Left cardiac atrium (tissue), 4 donors: Measurements from ENCODE around the gene HGFAC. TPM values are rescaled to one million over a fixed set of nuclear protein-coding genes. Genes with fewer than 3 reads are reported as not detected.
A peak's percentile ranks its signal among the peaks of the same experiment; 100 is the strongest.
"Not testable (repeated sequence)": the region's sequence is repeated elsewhere in the genome, so short reads cannot be mapped to it uniquely, and the experiment has no call there.

Experiments
- ATAC-seq, 2 donors: fragments of 200-7000 bp; cut with Tn5 transposase; one replicate each; pipeline ENCODE4 v1.9.1; 2020; ENCODE audit warnings: mild to moderate bottlenecking in 2 of 2, moderate library complexity in 2 of 2
- DNase-seq: peaks from one replicate; pipeline ENCODE4 v3.0.0-alpha.2; 2020
- intact Hi-C, 2 donors: fragments of 100-400 bp; cut with DNase I; formaldehyde crosslinking; loops; one replicate each; pipeline versions ENCODE4 v1.14.1 to v1.15.1; 2022 to 2023
- total RNA-seq, 2 donors: library from RNA; stranded (reverse); fragmentation: NEBNext Ultra II Directional; extraction: Animal tissue kit (Norgen Biotek cat#: 25700); gene quantifications; one replicate each; pipeline ENCODE4 v1.2.1, GENCODE V29; 2021
- donor health status: DM: no; HTN: yes; CAD: no.
- donor health status: DM: no; HTN: yes; CAD: no; lungs with severe emphysema.
- donor health status: DM: yes; HTN: yes; CAD: no.
- donor health status: Dilated cardiomyopathy.

HGFAC gene
- total RNA-seq, 2 donors from 2014 or later: 0.34 to 0.38 TPM

DNA sequence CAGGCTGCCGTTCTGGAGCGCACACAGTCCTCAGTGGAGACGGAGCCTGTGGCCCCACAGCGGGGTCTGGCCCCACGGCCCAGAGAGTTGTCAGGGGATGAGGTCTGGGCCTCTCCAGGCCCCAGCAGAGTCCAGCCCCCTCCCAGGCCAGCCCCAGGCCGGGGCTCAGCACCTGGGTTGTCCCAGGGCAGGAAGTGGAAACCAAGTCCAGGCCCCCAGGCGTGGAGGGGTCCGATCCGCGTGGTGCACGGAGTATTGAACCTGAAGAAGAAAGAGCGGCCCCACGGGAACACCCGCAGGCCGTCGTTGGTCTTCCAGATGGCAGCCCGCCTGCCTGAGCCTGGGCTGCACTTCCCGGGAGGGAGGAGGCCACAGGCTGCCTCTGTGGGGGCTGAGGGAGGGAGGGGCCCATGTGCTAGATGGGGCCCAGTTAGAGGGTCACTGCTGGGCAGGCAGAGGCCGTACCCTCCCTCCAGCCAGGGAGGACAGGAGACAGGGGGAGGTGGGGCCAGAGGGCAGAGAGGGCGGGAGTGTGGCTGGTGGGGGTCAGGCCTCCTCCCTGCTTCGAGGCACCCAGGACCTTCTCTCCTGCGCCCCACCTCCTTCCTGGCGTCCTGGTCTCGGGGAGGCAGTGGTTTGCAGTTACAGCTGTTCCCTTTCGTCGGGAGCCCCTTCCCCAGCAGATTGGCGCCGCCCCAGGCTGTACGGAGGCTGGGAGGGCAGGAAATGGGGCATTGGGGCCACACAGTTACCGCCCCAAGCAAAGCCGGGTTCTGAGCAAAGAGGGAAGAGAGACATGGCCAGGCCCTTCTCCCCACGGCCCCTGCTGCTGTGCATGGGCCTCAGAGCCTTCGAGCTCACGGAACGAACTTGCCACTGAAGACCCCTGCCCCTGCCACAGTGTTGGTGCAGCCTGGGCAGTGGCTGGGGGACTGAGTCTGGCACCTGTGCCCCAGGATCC is 8.1 kb downstream of the HGFAC start:
- no peak for DNase-seq
- intact Hi-C loops: no loop called here
- ATAC-seq: no peak

DNA sequence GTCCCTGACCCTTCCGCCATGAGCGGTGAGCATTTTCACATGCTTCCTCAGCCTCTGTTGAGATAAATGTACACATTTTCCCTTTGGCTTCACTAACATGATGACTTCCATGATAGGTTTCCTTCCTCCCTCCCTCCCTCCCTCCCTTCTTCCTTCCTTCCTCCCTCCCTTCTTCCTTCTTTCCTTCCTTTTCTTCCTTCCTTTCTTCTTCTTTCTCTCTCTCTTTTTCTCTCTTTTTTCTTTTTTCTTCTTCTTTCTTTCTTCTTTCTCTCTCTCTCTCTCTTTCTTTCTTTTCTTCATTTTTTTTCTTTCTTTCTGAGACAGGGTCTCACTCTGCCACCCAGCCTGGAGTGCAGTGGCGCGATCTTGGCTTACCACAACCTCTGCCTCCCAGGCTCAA is 8.9 kb downstream of the HGFAC start:
- ATAC-seq (no peak), DNase-seq (no peak)
- intact Hi-C loops: no loop called here

DNA sequence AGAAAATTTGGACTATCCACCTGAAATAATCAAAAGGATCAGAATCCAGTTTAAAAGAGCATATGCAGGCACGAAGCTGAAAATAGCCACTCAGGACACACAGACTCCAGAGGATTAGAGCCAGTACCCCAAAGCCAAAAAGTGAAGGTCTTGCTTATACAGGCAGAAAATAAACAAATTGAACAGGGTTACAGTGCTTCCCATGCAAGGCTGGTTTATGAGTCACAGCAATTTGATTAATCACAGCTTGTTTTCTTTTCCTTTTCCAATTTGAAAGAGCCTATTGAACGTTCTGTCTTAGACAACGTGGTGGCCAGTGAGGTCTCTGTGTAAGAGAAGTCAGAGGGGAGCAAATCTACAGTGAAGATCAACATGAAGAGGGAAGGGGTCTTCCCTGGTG is 10.2 kb downstream of the HGFAC start:
- intact Hi-C loops: no loop called here
- no peak for ATAC-seq
- DNase-seq: no peak

DNA sequence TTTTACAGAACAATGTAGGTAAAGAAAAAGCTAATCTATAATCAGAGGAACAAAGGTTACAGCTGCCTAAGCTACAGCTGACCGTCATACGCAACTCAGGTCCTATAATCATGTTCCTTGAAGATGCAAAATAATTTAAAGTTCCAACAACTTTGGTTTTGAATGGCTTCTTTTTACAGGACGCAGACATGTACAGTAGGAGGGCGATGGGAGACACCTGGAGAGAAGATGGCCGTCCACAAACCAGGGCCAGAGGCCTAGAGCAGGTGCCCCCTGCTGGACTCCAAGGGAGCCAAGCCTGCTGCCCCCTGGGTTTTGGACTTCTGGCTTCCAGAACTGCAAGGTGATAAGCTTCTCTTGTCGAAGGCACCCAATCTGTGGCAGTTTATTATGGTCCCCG is 10.6 kb downstream of the HGFAC start:
- intact Hi-C loops: no loop called here
- no peak for DNase-seq
- ATAC-seq: peak in 1 of 2 donors; percentile 29

DNA sequence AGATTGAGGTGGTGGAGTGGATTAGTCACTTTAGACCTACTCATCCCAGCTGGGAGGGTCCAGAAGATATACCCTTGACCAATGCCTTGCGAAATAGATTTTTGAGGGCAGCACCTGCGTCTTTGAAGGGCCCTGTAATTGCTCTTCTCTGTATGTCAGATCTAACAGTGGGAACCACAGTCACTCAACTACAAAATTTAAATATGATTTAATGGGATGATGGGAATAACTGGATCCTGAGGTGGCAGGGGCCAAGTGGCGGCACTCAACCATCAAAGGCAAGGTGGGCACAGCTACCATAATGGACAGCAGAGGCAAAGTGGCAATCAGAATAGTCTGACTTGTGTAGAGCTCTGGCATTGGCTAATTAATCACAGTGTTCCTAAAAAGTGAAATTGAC is 13.8 kb downstream of the HGFAC start:
- intact Hi-C loops, ATAC-seq, DNase-seq: not testable (repeated sequence)

DNA sequence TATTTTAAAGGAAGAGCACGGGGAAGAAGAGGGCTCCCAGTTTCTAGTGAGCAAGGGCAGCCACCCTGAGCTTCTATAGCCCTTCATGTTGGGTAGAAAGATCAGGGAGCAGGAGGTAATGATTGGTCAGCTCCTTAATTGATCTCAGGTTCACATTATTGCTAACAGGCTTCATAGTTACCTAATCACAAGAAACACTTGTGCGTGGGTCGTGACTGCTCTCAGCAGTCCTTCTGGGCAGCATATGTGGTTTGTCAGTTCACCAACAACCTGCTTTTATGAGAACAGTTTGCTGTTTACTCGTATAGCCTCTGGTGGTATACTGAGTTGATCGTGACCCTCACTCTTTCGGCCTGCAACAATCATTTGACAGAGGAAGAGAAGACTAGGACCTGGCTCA is 16.6 kb downstream of the HGFAC start:
- DNase-seq (no peak), ATAC-seq (no peak)
- intact Hi-C loops: no loop called here

DNA sequence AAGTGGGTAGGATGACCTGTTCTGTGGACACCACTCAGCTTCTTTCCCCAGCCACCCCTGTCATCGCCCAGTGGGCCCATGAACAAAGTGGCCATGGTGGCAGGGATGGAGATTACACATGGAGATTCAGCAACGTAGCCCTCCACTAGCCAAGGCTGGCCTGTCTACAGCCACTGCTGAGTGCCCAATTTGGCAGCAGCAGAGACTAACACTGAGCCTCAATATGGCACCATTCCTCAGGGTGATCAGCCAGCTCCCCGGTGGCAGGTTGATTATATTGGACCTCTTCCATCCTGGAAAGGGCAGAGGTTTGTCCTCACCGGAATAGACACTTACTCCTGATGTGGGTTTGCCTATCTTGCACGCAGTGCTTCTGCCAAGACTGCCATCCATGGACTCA is 17.4 kb downstream of the HGFAC start:
- ATAC-seq, intact Hi-C loops, DNase-seq: not testable (repeated sequence)

DNA sequence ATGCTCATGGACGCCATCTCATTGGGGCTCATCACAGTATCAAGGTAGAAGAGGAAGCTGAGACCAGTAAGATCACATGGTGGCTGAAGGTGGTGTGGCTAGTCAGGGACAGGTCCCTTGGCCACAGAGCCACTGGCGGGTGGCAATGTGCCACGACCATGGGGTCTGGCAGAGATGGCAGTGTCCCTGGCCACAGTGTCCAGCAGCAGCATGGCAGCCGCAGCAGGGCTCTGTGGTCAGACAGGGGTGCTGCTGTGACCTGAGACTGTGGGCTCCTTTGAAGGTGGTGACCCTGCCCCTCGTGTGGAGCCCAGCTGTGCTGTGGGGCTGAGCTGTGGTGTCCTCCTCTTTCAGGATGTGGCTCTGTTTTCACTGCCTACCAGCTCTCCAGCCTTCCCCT is 19.2 kb downstream of the HGFAC start:
- no peak for DNase-seq
- no peak for ATAC-seq
- intact Hi-C loops: no loop called here

DNA sequence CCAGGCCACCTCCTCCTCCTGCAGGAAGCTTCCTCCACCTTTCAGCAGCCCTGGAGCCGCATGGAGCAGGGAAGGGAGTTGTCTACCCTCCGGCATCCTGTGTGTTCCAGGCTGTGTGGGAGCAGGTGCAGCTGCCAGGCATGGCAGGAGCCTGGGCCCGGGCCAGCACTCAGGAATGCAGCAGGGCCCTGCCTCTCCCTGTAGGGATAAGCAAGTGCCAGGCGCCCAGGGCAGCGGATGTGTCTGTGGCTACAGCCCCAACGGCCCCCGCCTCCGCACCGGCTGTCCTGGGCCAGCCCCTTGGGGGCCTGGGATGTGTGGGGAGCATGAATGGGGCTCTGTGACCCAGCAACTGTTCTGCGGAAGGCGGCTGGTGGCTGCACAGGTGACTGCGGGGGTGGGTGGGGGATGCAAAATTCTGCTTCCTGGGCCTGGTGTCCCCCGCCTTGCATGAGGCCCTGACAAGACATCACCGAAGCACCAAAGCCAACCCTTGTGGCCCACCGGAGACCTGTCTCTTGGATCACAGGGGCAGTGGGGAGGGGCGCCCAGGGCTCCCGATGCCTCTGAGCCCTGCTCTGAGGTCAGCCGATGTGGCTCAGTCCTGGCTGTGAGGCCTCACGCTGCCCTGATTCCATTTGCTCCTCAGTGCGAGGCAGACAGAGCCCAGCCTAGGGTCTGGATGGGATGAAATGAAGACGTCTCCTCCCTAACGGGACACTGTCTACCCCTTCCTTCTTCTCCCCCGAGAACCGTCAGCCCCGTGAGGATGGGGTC is 19.9 kb downstream of the HGFAC start:
- ATAC-seq (peak; percentile 72 to 87), DNase-seq (peak; percentile 73)
- intact Hi-C loops: no loop called here

DNA sequence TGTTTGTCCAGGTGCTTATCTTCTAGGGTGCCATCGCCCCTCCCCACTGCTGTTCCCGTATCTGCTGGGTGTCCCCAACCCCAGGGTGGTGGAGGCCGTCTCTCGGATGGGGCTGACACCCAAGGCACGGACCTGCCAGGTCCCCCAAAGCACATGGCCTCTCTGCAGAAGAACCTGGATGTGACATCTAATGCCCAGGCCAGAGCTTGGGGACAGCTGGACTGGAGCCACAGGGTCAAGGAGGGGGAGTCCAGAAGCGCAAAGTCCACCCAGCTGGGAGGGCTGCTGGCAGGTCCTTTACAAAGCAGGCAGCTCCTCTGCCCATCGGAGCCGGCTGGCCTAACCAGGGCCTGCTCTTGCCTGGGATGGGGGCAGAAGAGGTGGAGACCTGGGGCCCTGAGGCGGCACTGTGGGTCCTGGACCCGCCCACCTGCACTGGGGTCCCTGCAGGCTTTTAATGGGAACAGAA is 20.6 kb downstream of the HGFAC start:
- intact Hi-C loops: no loop called here
- no peak for ATAC-seq
- DNase-seq: no peak

DNA sequence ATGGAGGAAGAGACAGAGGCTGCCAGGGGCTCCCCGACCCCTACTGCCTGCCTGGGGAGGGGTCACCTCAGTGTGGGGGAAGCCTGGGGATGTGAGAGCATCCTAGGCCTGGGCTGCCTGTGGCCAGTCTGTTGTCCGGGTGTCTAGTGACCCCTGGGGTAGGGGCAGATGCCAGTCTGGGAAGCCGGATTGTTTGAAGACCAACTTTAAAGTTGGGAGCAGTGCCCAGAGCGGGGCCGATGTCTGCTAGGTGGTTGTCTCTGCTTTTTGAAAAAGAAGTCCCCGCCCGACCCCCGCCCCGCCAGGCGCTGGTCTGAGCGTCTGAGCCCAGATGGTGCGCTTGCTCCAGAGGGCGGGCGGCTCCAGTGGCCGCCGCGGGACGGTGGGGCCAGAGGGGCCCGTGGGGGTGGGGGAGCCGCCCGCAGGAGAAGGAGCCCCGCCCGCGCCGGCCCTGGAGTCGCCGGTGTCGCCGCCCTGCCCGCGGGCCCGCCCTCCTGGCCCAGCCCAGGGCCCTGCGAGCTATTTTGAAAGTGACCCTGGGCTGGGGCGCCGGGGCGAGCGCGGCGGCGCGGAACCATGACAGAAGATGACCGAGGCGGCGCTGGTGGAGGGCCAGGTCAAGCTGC is 21.1 kb downstream of the HGFAC start, which contains the start of gene DOK7:
DOK7 (plus strand) TSS at position 517 of the 626 bp plus-strand sequence; CDS start at position 587, 70 bp downstream.
- intact Hi-C loops: no loop called here
- DNase-seq (peak; percentile 62), ATAC-seq (peak; percentile 52 to 60)

DNA sequence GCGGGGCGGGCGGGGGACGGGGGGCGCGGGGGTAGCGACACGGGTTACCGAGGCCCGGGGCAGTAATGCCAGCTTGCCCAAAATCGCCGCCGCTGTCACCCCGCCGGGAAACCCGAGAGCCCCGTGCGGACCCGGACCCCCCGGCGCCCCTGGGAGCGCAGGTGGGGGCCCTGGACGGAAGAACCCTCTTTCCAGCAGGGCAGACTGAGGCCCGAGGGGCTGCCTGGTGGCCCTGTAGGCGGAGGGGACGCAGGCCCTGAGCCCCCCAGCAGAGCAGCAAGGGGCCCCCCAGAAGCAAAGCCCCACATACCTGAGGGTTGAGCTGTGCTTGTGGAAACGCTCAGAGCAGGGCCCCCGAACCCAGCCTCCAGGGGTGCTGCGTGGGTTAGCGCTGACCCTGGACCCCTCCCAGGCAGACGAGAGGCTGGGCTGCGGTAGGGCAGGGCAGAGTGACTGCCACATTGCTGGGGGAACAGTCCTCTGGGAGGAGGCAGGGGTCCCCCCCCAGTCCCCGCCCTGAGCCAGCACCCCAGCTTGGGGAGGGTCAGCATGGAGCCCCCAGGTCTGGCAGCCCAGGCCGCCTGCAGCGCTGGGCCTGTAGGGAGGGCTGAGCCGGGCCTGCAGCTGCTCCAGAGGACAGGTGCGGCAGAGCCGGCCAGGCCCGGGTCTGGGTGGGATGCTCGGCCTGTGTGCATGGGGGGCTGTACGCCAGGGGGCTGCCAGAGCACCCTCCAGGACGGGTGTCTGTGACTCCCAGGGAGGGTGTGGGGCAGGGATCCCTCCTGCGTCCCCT is 22.0 kb downstream of the HGFAC start:
- no peak for ATAC-seq
- intact Hi-C loops: no loop called here

DNA sequence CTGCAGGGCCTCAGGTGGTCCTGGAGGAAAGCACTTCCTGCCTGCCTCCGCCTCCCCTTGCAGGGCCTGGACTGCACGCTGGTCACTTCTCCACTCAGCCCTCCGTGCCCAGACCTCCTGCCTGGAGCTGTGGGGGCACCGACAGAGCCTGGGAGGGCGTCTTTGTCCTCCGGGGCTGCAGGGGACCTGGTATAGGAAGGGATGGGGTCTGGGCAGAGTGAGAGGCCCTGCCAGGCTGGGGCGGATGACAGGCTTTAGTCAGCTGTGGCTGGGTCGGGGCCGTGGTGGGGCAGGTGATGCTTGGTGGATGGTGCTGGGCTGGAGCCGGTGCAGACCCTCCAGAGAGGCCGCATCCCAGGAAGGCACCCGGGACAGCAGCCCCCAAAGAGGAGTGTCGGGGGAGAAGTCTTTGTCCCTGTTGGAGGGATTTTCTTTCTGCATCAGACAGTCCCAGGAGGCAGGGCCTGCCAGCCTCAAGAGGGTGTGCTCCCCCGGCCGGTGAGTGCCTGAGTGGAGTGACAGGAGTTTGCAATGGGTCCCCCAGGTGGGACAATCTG is 22.7 kb downstream of the HGFAC start:
- DNase-seq: no peak
- no peak for ATAC-seq
- intact Hi-C loops: no loop called here

More for the DNA sequence above, 22.0 kb downstream of the HGFAC start:
- no peak for DNase-seq

DNA sequence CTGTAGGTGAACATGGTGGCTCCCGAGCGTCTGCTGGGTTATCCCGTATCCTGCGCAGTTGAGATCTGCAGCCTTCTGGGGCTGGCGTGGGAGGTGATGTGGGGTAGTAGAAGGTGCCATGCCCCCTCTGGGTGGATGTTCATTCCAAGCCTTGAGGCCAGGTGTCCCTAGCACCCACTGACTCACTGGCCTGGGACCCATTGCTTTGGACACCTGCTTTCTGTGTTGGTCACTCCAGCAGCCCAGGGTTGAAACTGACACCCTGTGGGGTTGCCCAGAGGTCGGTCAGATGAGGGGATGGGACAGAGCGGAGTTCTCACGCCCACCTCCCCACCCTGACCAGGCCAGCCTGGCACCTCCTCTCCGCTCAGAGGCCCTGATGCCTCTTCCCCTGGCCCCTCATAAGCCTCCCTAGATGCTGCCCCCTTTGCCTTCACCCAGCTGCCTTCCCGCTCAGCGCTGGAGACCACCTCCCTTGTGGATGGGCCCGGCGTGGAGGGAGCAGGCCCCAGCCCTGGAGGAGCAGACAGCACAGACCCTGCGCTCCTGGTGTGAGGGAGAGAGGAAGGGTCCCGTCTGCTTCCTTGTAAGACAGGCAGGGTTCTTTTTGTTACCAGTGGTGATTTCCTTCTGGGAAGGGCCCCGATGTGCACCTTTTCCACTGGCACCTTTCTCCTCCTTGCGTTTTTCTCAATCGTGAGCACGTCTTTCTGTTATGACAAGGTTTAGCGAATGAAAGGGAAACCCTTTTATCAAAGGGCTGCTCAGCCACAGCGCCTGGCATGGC is 23.3 kb downstream of the HGFAC start:
- ATAC-seq (no peak), DNase-seq (no peak)
- intact Hi-C loops: no loop called here

DNA sequence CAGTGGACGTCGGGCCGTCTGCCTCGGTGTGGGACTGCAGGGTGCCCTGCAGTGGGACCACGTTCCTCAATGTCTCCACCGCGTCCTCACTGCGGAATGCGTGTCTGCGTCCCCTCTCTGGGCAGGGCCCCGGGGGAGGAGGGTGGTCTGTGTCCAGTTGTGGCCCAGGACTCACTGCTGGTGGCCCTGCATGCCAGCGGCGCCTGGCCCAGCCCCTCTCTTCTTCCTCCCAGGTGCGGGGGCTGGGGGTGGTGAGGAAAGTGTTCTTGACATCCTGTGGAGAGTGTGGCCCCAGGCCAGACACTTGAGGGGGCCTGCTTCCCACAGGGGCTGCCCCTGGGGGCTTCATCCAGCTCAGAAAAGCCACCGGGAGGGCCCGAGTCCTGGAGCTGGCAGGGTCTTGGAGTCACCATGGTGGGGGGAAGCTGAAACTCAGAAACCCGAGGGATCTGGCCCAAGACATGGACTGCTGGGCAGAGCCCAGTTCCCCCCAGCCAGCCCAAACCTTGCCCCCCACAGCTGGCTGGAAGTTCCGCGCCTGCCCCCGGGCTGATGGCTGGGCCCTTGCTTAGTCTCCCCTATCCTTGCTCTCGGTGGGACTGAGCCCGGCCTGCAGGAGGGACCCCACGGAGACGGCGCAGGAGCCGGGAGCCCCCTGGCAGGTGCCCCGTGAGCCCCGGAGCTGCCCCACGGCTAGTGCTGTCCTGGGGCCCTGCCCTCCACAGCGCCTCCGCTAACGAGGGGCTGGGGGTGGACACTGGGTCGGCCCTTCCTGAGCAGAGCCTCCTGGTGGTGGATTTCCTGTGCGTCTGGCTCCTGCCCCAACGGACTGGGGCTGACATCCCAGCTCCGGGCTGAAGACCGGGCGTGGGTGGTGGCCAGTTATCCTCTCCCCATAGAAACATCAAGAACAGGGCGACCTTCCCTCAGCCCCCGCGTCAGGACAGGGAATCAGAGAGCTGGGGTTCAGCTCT is 24.2 kb downstream of the HGFAC start:
- peak; percentile 30 for DNase-seq
- ATAC-seq: peak in 1 of 2 donors; percentile 18
- intact Hi-C loops: no loop called here
